Prostate gland (tissue), 2 donors: ENCODE measurements around the gene CEP152. TPM values are rescaled to one million over a fixed set of nuclear protein-coding genes. Genes with fewer than 3 reads are reported as not detected.

Source experiments
- DNase-seq: peaks from one replicate; pipeline ENCODE4 v3.0.0-alpha.2; 2019; ENCODE audit warnings: low spot score
- H3K27ac ChIP-seq, 2 donors: fragments of 200-600 bp; sonication (generic); 2 replicates each; pipeline ENCODE4 v1.5.1; 2017 to 2019
- H3K27me3 ChIP-seq: fragments of 200-600 bp; sonication (generic); replicated peaks from 2 replicates; pipeline ENCODE4 v1.5.1; 2019; ENCODE audit not compliant: insufficient read depth
- H3K36me3 ChIP-seq, 2 donors: fragments of 200-600 bp; sonication (generic); 1 replicate in 1 of 2; 2 replicates in 1 of 2; pipeline versions ENCODE4 v1.5.1 to v1.8.1; 2017 to 2019
- H3K4me1 ChIP-seq: fragments of 200-600 bp; sonication (generic); replicated peaks from 2 replicates; pipeline ENCODE4 v1.5.1; 2019
- H3K4me3 ChIP-seq, 2 donors: fragments of 200-600 bp; sonication (generic); 2 replicates each; pipeline ENCODE4 v1.5.1; 2017 to 2019
- H3K9me3 ChIP-seq: fragments of 200-600 bp; sonication (generic); 2 replicates; pipeline ENCODE4 v1.5.1; 2017
- CTCF ChIP-seq, 4 experiments: fragments of 200-600 bp in 2 of 4; fragments of 450-650 bp in 2 of 4; sonication (generic) in 2 of 4; IDR thresholded peaks; 1 replicate in 3 of 4; 2 replicates in 1 of 4; pipeline ENCODE4 v1.5.1; 2016 to 2019; ENCODE audit warnings: antibody characterized with exemption in 4 of 4, mild to moderate bottlenecking in 2 of 4, moderate library complexity in 2 of 4
- POLR2A ChIP-seq: fragments of 450-650 bp; IDR thresholded peaks from one replicate; pipeline ENCODE4 v1.6.1; 2016; ENCODE audit warnings: antibody characterized with exemption, mild to moderate bottlenecking
- POLR2AphosphoS5 ChIP-seq: sonication (generic); formaldehyde crosslinking; IDR thresholded peaks from one replicate; pipeline ENCODE4 v1.6.1; 2017; ENCODE audit warnings: antibody characterized with exemption
- WGBS: methylation state at CpG from one replicate; pipeline ENCODE4 v1.1.5; 2018; 5-methylcytosine and 5-hydroxymethylcytosine counted together
- intact Hi-C: fragments of 100-400 bp; cut with DNase I; formaldehyde crosslinking; loops from one replicate; pipeline ENCODE4 v1.14.2; 2022
- total RNA-seq, 2 donors: library from RNA; depleted of rRNA; stranded (reverse); fragments of >200 nt; gene quantifications; one replicate each; pipeline ENCODE4 v1.1.0, GENCODE V29; 2016

Gene CEP152
- total RNA-seq, 2 donors from 2014 or later: 5.9 to 9.0 TPM

DNA sequence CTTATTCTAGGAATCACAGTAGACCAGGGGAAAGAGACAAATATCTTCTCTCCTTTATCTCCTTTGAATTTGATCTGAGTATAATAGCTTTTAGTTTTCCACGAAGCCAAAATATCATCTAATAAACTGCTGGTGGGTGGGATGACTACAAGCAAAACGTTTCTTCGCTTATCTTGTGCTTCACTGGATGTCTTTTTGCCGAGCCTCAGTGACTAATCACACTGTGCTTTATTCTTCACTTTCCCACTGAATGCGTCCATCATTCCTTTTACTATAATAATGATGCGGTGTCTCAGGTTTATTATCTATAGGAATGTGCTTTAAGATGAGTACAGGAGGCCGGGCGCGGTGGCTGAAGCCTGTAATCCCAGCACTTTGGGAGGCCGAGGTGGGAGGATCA, 32.5 kb downstream of the CEP152 start:
- intact Hi-C loops: no loop called here
- no peak for DNase-seq
- 66% methylated on average over 10 of the region's 10 CpGs for WGBS
- TF ChIP-seq POLR2A (no peak), CTCF (IDR thresholded peaks at IDR 0.05) (no peak), POLR2AphosphoS5 (no peak)
- no peak overlapping the region for H3K27ac ChIP-seq
- no peaks in the 10 kb centered on the region for H3K9me3 ChIP-seq
- no peaks in the 10 kb centered on the region for H3K4me1 ChIP-seq
- no peaks in the 10 kb centered on the region for H3K27me3 ChIP-seq
- H3K4me3 ChIP-seq: no peak overlapping the region
- H3K36me3 ChIP-seq: no peaks in the 10 kb centered on the region

GRCh38 chr15:48777645-48778330, 33.1 kb downstream of the CEP152 start:
- no peak overlapping the region for H3K4me3 ChIP-seq
- no peak for DNase-seq
- no peaks in the 10 kb centered on the region for H3K4me1 ChIP-seq
- WGBS: 65% methylated on average over 1 of the region's 1 CpG
- TF ChIP-seq POLR2A (no peak), POLR2AphosphoS5 (no peak), CTCF (IDR thresholded peaks at IDR 0.05) (no peak)
- H3K36me3 ChIP-seq: no peaks in the 10 kb centered on the region
- intact Hi-C loops: no loop called here
- H3K27me3 ChIP-seq: no peaks in the 10 kb centered on the region
- H3K27ac ChIP-seq: no peak overlapping the region
- H3K9me3 ChIP-seq: no peaks in the 10 kb centered on the region

- no peak overlapping the region for H3K27ac ChIP-seq
- no peak overlapping the region for H3K4me3 ChIP-seq
- H3K4me1 ChIP-seq: no peaks in the 10 kb centered on the region
- intact Hi-C loops: no loop called here
- H3K9me3 ChIP-seq: no peaks in the 10 kb centered on the region
- H3K27me3 ChIP-seq: no peaks in the 10 kb centered on the region
- DNase-seq: no peak
- no peaks in the 10 kb centered on the region for H3K36me3 ChIP-seq
- 92% methylated on average over 2 of the region's 2 CpGs for WGBS
- no peak for TF ChIP-seq POLR2A
- no peak for TF ChIP-seq CTCF (IDR thresholded peaks at IDR 0.05)
- TF ChIP-seq POLR2AphosphoS5: no peak
Measured at GRCh38 chr15:48775546-48775945, 35.3 kb downstream of the CEP152 start.

DNA sequence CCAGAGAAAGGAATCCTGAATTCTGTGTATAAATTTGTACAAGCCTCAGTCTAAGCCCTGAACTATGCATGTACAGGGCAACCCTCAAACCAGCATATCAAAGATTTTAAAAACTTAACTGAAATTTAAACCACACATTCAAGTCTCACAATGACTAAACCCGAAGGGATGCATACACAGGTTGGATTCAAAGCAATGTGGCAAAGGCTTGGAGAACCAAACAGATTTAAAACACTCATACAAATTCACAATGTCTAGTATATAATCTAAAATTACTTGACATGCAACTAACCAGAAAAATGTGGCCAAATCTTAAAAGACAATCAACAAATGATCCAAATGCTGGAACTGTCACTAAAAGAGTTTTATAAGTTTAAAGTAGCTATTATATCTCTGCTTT, 36.4 kb downstream of the CEP152 start:
- WGBS: 97% methylated on average over 1 of the region's 1 CpG
- H3K4me1 ChIP-seq: no peaks in the 10 kb centered on the region

More for the DNA sequence above, 36.4 kb downstream of the CEP152 start:
- no peak for DNase-seq
- H3K4me3 ChIP-seq: no peak overlapping the region
- H3K27ac ChIP-seq: no peak overlapping the region
- no peaks in the 10 kb centered on the region for H3K27me3 ChIP-seq
- TF ChIP-seq CTCF (IDR thresholded peaks at IDR 0.05): no peak
- TF ChIP-seq POLR2A: no peak
- no peak for TF ChIP-seq POLR2AphosphoS5
- H3K9me3 ChIP-seq: no peaks in the 10 kb centered on the region
- H3K36me3 ChIP-seq: no peaks in the 10 kb centered on the region
- intact Hi-C loops: no loop called here
